SK-N-SH (cell line): ENCODE results near the gene TMIE. TPM values are rescaled to one million over a fixed set of nuclear protein-coding genes. Genes with fewer than 3 reads are reported as not detected.

Experiments used
- CTCF ChIA-PET: fragments of 300-600, 350-600 bp; formaldehyde crosslinking; extraction: SDS; loops from one replicate; lab custom pipeline; 2021; lab: Yijun Ruan, JAX
- POLR2A ChIA-PET: fragments of 350-600 bp; sonication (Branson Sonifier 250); formaldehyde crosslinking; extraction: SDS; loops from one replicate; lab custom pipeline; 2020; ENCODE audit warnings: antibody characterized with exemption, inconsistent platforms; lab: Yijun Ruan, JAX
- DNase-seq: peaks from one replicate; pipeline ENCODE4 v3.0.0; 2012
- H2AFZ ChIP-seq: fragments of 200-600 bp; sonication (generic); 2 replicates; pipeline ENCODE4 v1.8.1; 2016; ENCODE audit warnings: antibody characterized with exemption, mild to moderate bottlenecking, low read depth
- H3F3A ChIP-seq: fragments of 200-600 bp; sonication (generic); replicated peaks from 2 replicates; pipeline ENCODE3; 2016; ENCODE audit warnings: antibody characterized with exemption, mild to moderate bottlenecking; ENCODE audit not compliant: insufficient read depth
- H3K27ac ChIP-seq, 2 experiments: fragments of 200-500 bp in 1 of 2; fragments of 200-600 bp in 1 of 2; sonication (Bioruptor generic) in 1 of 2; sonication (generic), shearing (Covaris generic) in 1 of 2; 2 replicates each; pipeline versions ENCODE4 v1.5.1 to v1.6.1; 2014 to 2016; ENCODE audit warnings: low read depth in 2 of 2, inconsistent platforms in 1 of 2, low read length in 1 of 2, mild to moderate bottlenecking in 1 of 2, mixed read lengths in 1 of 2
- H3K27me3 ChIP-seq: fragments of 200-600 bp; sonication (generic), shearing (Covaris generic); 2 replicates; pipeline ENCODE4 v1.6.1; 2016; ENCODE audit warnings: mixed run types; ENCODE audit not compliant: insufficient read depth
- H3K36me3 ChIP-seq, 2 experiments: fragments of 200-500 bp in 1 of 2; fragments of 200-600 bp in 1 of 2; sonication (Bioruptor generic) in 1 of 2; sonication (generic) in 1 of 2; replicated peaks in 1 of 2; 2 replicates each; pipeline versions ENCODE3 to v1.5.1; 2014 to 2016; ENCODE audit warnings: low read length in 1 of 2, mild to moderate bottlenecking in 1 of 2; ENCODE audit not compliant: insufficient read depth in 2 of 2, control insufficient read depth in 1 of 2
- H3K4me1 ChIP-seq, 2 experiments: fragments of 200-500 bp in 1 of 2; fragments of 200-600 bp in 1 of 2; sonication (Bioruptor generic) in 1 of 2; sonication (generic), shearing (Covaris generic) in 1 of 2; 2 replicates each; pipeline versions ENCODE4 v1.5.1 to v1.6.1; 2014 to 2016; ENCODE audit warnings: low read depth in 1 of 2, low read length in 1 of 2, mixed run types in 1 of 2; ENCODE audit not compliant: insufficient read depth in 2 of 2, control insufficient read depth in 1 of 2
- H3K4me2 ChIP-seq: fragments of 200-600 bp; sonication (generic), shearing (Covaris generic); 2 replicates; pipeline ENCODE4 v1.6.1; 2017; ENCODE audit warnings: mixed run types
- H3K4me3 ChIP-seq, 2 experiments: fragments of 200-500 bp in 1 of 2; fragments of 200-600 bp in 1 of 2; sonication (Bioruptor generic) in 1 of 2; sonication (generic), shearing (Covaris generic) in 1 of 2; 2 replicates each; pipeline versions ENCODE4 v1.5.1 to v1.8.1; 2014 to 2016; ENCODE audit warnings: low read depth in 2 of 2, inconsistent platforms in 1 of 2, low read length in 1 of 2, mild to moderate bottlenecking in 1 of 2, mixed read lengths in 1 of 2, moderate library complexity in 1 of 2
- H3K79me2 ChIP-seq: fragments of 200-600 bp; sonication (generic); 2 replicates; pipeline ENCODE4 v1.8.1; 2017; ENCODE audit warnings: mild to moderate bottlenecking; ENCODE audit not compliant: insufficient read depth
- H3K9ac ChIP-seq: fragments of 200-600 bp; sonication (generic); 2 replicates; pipeline ENCODE4 v1.6.1; 2017; ENCODE audit warnings: mixed run types
- H3K9me2 ChIP-seq: fragments of 200-600 bp; sonication (generic); 2 replicates; pipeline ENCODE4 v1.6.1; 2017; ENCODE audit warnings: mixed run types
- H3K9me3 ChIP-seq: fragments of 200-600 bp; sonication (generic); 2 replicates; pipeline ENCODE4 v1.6.1; 2017; ENCODE audit warnings: mixed run types, mild to moderate bottlenecking, moderate library complexity
- H4K20me1 ChIP-seq: fragments of 200-600 bp; sonication (generic); 2 replicates; pipeline ENCODE4 v1.6.1; 2017; ENCODE audit warnings: mild to moderate bottlenecking, mixed run types; ENCODE audit not compliant: insufficient read depth
- CHD2 ChIP-seq: fragments of 150-350 bp; IDR thresholded peaks from 2 replicates; pipeline ENCODE4 v1.6.1; 2018; ENCODE audit warnings: low read length; ENCODE audit not compliant: partially characterized antibody
- EZH2phosphoT487 ChIP-seq: fragments of 200-600 bp; sonication (generic); IDR thresholded peaks from 2 replicates; pipeline ENCODE4 v1.6.1; 2017; ENCODE audit warnings: low read depth, mixed run types, mild to moderate bottlenecking, antibody characterized with exemption, moderate library complexity, borderline replicate concordance
- FOSL2 ChIP-seq: IDR thresholded peaks from 2 replicates; pipeline ENCODE4 v1.4.0; 2012; ENCODE audit warnings: low read depth, mild to moderate bottlenecking, moderate library complexity, borderline replicate concordance
- GABPA ChIP-seq: IDR thresholded peaks from 2 replicates; pipeline ENCODE4 v1.4.0; 2012; ENCODE audit warnings: low read depth, mild to moderate bottlenecking
- GATA2 ChIP-seq: sonication (generic); formaldehyde crosslinking; IDR thresholded peaks from 2 replicates; pipeline ENCODE4 v1.5.0; 2020; ENCODE audit warnings: mild to moderate bottlenecking, missing genetic modification reagents
- IRF3 ChIP-seq: fragments of 150-350 bp; IDR thresholded peaks from 2 replicates; pipeline ENCODE4 v1.6.1; 2016; ENCODE audit warnings: mild to moderate bottlenecking, low read depth, low read length
- MXI1 ChIP-seq: IDR thresholded peaks from 2 replicates; pipeline ENCODE4 v1.6.1; 2012; ENCODE audit warnings: mild to moderate bottlenecking, low read depth, low read length, improper control_type of control experiment
- POLR2AphosphoS5 ChIP-seq: IDR thresholded peaks from 2 replicates; pipeline ENCODE4 v1.6.1; 2012; ENCODE audit warnings: low read depth, low read length
- RAD21 ChIP-seq: IDR thresholded peaks from 2 replicates; pipeline ENCODE4 v1.6.1; 2012; ENCODE audit warnings: mild to moderate bottlenecking, low read length
- RCOR1 ChIP-seq: fragments of 150-350 bp; IDR thresholded peaks from 2 replicates; pipeline ENCODE4 v1.6.1; 2017; ENCODE audit warnings: antibody characterized with exemption, low read length
- SIN3A ChIP-seq: IDR thresholded peaks from 2 replicates; pipeline ENCODE4 v1.6.1; 2012; ENCODE audit warnings: low read depth, mild to moderate bottlenecking, low read length, moderate library complexity, borderline replicate concordance
- SMC3 ChIP-seq: IDR thresholded peaks from 2 replicates; pipeline ENCODE4 v1.6.1; 2012; ENCODE audit warnings: low read depth, low read length, improper control_type of control experiment
- TAF1 ChIP-seq: IDR thresholded peaks from 2 replicates; pipeline ENCODE4 v1.6.1; 2012; ENCODE audit warnings: low read depth, mild to moderate bottlenecking, low read length, moderate library complexity, borderline replicate concordance
- TEAD4 ChIP-seq: IDR thresholded peaks from 2 replicates; pipeline ENCODE4 v1.4.0; 2012; ENCODE audit warnings: mild to moderate bottlenecking, borderline replicate concordance; ENCODE audit not compliant: insufficient read depth
- USF1 ChIP-seq: IDR thresholded peaks from 2 replicates; pipeline ENCODE4 v1.4.0; 2012; ENCODE audit warnings: low read depth, borderline replicate concordance
- YY1 ChIP-seq: IDR thresholded peaks from 2 replicates; pipeline ENCODE4 v1.4.0; 2012; ENCODE audit warnings: low read depth, mild to moderate bottlenecking
- ZBTB33 ChIP-seq: IDR thresholded peaks from 2 replicates; pipeline ENCODE4 v1.4.0; 2012; ENCODE audit warnings: low read depth, borderline replicate concordance
- WGBS: methylation state at CpG from one replicate; pipeline ENCODE4 v1.1.6; 2017; ENCODE audit warnings: low lambda C conversion rate; 5-methylcytosine and 5-hydroxymethylcytosine counted together
- polyA plus RNA-seq, 3 experiments: library from polyadenylated mRNA; depleted of rRNA; stranded (reverse); fragments of >200 nt; gene quantifications; 2 replicates each; pipeline ENCODE4 v1.2.3, GENCODE V29; 2012
- TF ChIP-seq, protein P1 (sequence below): fragments of 200-600 bp; sonication (generic); IDR thresholded peaks from 2 replicates; pipeline ENCODE4 v1.6.1; 2017; ENCODE audit warnings: antibody characterized with exemption, mild to moderate bottlenecking, moderate library complexity

Gene TMIE
- polyA plus RNA-seq, 1 of the 3 experiments (the other 2 are of a cell fraction): 0.03 TPM

- TF ChIP-seq TEAD4 (no peak), POLR2AphosphoS5 (no peak), GATA2 (CRISPR knock-in tag) (no peak), CHD2 (no peak), RCOR1 (no peak), IRF3 (no peak), RAD21 (no peak), MXI1 (no peak), TAF1 (no peak)
- TF ChIP-seq, protein P1, sequence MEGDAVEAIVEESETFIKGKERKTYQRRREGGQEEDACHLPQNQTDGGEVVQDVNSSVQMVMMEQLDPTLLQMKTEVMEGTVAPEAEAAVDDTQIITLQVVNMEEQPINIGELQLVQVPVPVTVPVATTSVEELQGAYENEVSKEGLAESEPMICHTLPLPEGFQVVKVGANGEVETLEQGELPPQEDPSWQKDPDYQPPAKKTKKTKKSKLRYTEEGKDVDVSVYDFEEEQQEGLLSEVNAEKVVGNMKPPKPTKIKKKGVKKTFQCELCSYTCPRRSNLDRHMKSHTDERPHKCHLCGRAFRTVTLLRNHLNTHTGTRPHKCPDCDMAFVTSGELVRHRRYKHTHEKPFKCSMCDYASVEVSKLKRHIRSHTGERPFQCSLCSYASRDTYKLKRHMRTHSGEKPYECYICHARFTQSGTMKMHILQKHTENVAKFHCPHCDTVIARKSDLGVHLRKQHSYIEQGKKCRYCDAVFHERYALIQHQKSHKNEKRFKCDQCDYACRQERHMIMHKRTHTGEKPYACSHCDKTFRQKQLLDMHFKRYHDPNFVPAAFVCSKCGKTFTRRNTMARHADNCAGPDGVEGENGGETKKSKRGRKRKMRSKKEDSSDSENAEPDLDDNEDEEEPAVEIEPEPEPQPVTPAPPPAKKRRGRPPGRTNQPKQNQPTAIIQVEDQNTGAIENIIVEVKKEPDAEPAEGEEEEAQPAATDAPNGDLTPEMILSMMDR: no peak
- no peaks in the 10 kb centered on the region for H3K9me3 ChIP-seq
- no peak for DNase-seq
- H3K79me2 ChIP-seq: no peaks in the 10 kb centered on the region
- no peak overlapping the region for H3K4me3 ChIP-seq
- no peaks in the 10 kb centered on the region; a peak in 1 of 4 replicates for H3K4me1 ChIP-seq
- no peaks in the 10 kb centered on the region for H3F3A ChIP-seq
- no peak overlapping the region for H3K9ac ChIP-seq
- no peak overlapping the region for H3K27ac ChIP-seq
- H3K36me3 ChIP-seq: no peaks in the 10 kb centered on the region
- H2AFZ ChIP-seq: no peak overlapping the region
- no peaks in the 10 kb centered on the region for H3K9me2 ChIP-seq
- H3K4me2 ChIP-seq: no peak overlapping the region
- WGBS: 75% methylated on average over 5 of the region's 6 CpGs
- no peaks in the 10 kb centered on the region for H4K20me1 ChIP-seq
- H3K27me3 ChIP-seq: no peaks in the 10 kb centered on the region
- CTCF ChIA-PET: interaction anchor here (1.2 to 2.6 kb wide), 6 partner anchors 8 to 222 kb away, joined by 3 to 11 read pairs (median 6); no protein-coding TSS in a partner anchor
- POLR2A ChIA-PET: no interaction called here
Measured at GRCh38 chr3:46710671-46711295, 9.6 kb downstream of the TMIE start.

GRCh38 chr3:46711305-46711704, 10.1 kb downstream of the TMIE start:
- H3K9me2 ChIP-seq: no peaks in the 10 kb centered on the region
- no peaks in the 10 kb centered on the region; a peak in 1 of 4 replicates for H3K4me1 ChIP-seq
- H3F3A ChIP-seq: no peaks in the 10 kb centered on the region
- CTCF ChIA-PET: interaction anchor here (1.2 to 2.6 kb wide), 4 partner anchors 9 to 198 kb away, joined by 5 to 11 read pairs (median 10); no protein-coding TSS in a partner anchor
- no peak overlapping the region for H2AFZ ChIP-seq
- H3K4me2 ChIP-seq: no peak overlapping the region
- no peaks in the 10 kb centered on the region for H3K79me2 ChIP-seq
- no peaks in the 10 kb centered on the region for H3K9me3 ChIP-seq
- 50% methylated on average over 2 of the region's 2 CpGs for whole genome bisulfite sequencing
- POLR2A ChIA-PET: no interaction called here
- H3K9ac ChIP-seq: no peak overlapping the region
- H3K27me3 ChIP-seq: no peaks in the 10 kb centered on the region
- no peak for DNase-seq
- no peak overlapping the region for H3K4me3 ChIP-seq
- H3K27ac ChIP-seq: no peak overlapping the region
- H4K20me1 ChIP-seq: no peaks in the 10 kb centered on the region
- no peaks in the 10 kb centered on the region for H3K36me3 ChIP-seq
- TF ChIP-seq GATA2 (CRISPR knock-in tag) (no peak), EZH2phosphoT487 (no peak), ZBTB33 (no peak), USF1 (no peak), SIN3A (no peak), YY1 (no peak), FOSL2 (no peak), SMC3 (no peak), GABPA (no peak)
- TF ChIP-seq, protein P1: no peak
